Mesenchymal stem cell (in vitro differentiated cells and primary cell): ENCODE measurements around the gene SLC12A2.
A peak's percentile ranks its signal among the peaks of the same experiment; 100 is the strongest.

Experiments used
- DNase-seq: peaks from one replicate; pipeline ENCODE4 v3.0.0-alpha.2; 2013
- H2AFZ ChIP-seq: one replicate; pipeline ENCODE4 v1.6.1; 2013; ENCODE audit warnings: low read depth, mild to moderate bottlenecking, control low read depth, inconsistent platforms, low read length, moderate library complexity
- H2AK5ac ChIP-seq: 2 replicates; pipeline ENCODE4 v1.6.1; 2013; ENCODE audit warnings: low read length, moderate library complexity, mild to moderate bottlenecking, inconsistent platforms; ENCODE audit not compliant: severe bottlenecking
- H2BK120ac ChIP-seq: one replicate; pipeline ENCODE4 v1.6.1; 2013; ENCODE audit warnings: low read depth, mild to moderate bottlenecking, inconsistent platforms, low read length, moderate library complexity
- H2BK12ac ChIP-seq, 2 experiments: one replicate each; pipeline ENCODE4 v1.6.1; 2013; ENCODE audit warnings: inconsistent platforms in 2 of 2, low read length in 2 of 2, mild to moderate bottlenecking in 2 of 2, moderate library complexity in 2 of 2, control low read depth in 1 of 2
- H2BK15ac ChIP-seq: one replicate; pipeline ENCODE4 v1.6.1; 2013; ENCODE audit warnings: mild to moderate bottlenecking, low read depth, inconsistent platforms; ENCODE audit not compliant: poor library complexity, severe bottlenecking
- H2BK5ac ChIP-seq: 2 replicates; pipeline ENCODE4 v1.6.1; 2013; ENCODE audit warnings: low read depth, mild to moderate bottlenecking, low read length, control low read depth, inconsistent platforms; ENCODE audit not compliant: poor library complexity, severe bottlenecking
- H3K14ac ChIP-seq, 2 experiments: one replicate each; pipeline ENCODE4 v1.6.1; 2013; ENCODE audit warnings: inconsistent platforms in 2 of 2, low read length in 2 of 2, control low read depth in 1 of 2, mild to moderate bottlenecking in 1 of 2, moderate library complexity in 1 of 2
- H3K18ac ChIP-seq, 2 experiments: one replicate each; pipeline ENCODE4 v1.6.1; 2013; ENCODE audit warnings: inconsistent platforms in 2 of 2, low read length in 2 of 2, control low read depth in 1 of 2, low read depth in 1 of 2, mild to moderate bottlenecking in 1 of 2
- H3K23ac ChIP-seq, 2 experiments: one replicate each; pipeline ENCODE4 v1.6.1; 2013; ENCODE audit warnings: inconsistent platforms in 2 of 2, low read length in 2 of 2, mild to moderate bottlenecking in 2 of 2, moderate library complexity in 2 of 2, control low read depth in 1 of 2
- H3K27ac ChIP-seq: 2 replicates; pipeline ENCODE4 v1.5.1; 2013; ENCODE audit warnings: mild to moderate bottlenecking, moderate library complexity, low read length, control low read depth, inconsistent platforms; ENCODE audit not compliant: poor library complexity, severe bottlenecking
- H3K27me3 ChIP-seq, 2 experiments: 2 replicates each; pipeline versions ENCODE4 v1.6.1 to v1.7.0; 2013; ENCODE audit warnings: low read length in 2 of 2, mild to moderate bottlenecking in 2 of 2, moderate library complexity in 2 of 2, control low read depth in 1 of 2, inconsistent platforms in 1 of 2; ENCODE audit not compliant: control insufficient read depth in 1 of 2, insufficient read depth in 1 of 2
- H3K36me3 ChIP-seq, 2 experiments: 2 replicates each; pipeline versions ENCODE4 v1.6.1 to v1.7.0; 2013; ENCODE audit warnings: low read length in 2 of 2, control low read depth in 1 of 2, inconsistent platforms in 1 of 2, low read depth in 1 of 2, mild to moderate bottlenecking in 1 of 2; ENCODE audit not compliant: insufficient read depth in 2 of 2, control insufficient read depth in 1 of 2
- H3K4ac ChIP-seq, 2 experiments: one replicate each; pipeline ENCODE4 v1.6.1; 2013; ENCODE audit warnings: inconsistent platforms in 2 of 2, low read length in 2 of 2, mild to moderate bottlenecking in 2 of 2, moderate library complexity in 2 of 2, control low read depth in 1 of 2, low read depth in 1 of 2
- H3K4me1 ChIP-seq: 2 replicates; pipeline ENCODE4 v1.6.1; 2013; ENCODE audit warnings: low read depth, low read length, control low read depth; ENCODE audit not compliant: control insufficient read depth, insufficient read depth
- H3K4me2 ChIP-seq: 2 replicates; pipeline ENCODE4 v1.6.1; 2013; ENCODE audit warnings: low read length, mild to moderate bottlenecking, inconsistent platforms; ENCODE audit not compliant: poor library complexity, severe bottlenecking
- H3K4me3 ChIP-seq, 2 experiments: 2 replicates each; pipeline versions ENCODE4 v1.5.1 to v1.7.0; 2013; ENCODE audit warnings: low read length in 2 of 2, mild to moderate bottlenecking in 2 of 2, control low read depth in 1 of 2, low read depth in 1 of 2; ENCODE audit not compliant: insufficient read depth in 1 of 2
- H3K79me1 ChIP-seq: replicated peaks from 2 replicates; pipeline ENCODE4 v1.6.1; 2013; ENCODE audit warnings: mild to moderate bottlenecking, control low read depth, low read length, inconsistent platforms; ENCODE audit not compliant: poor library complexity, severe bottlenecking
- H3K9ac ChIP-seq: 2 replicates; pipeline ENCODE4 v1.7.0; 2013; ENCODE audit warnings: mild to moderate bottlenecking, low read length, moderate library complexity
- H3K9me3 ChIP-seq: 2 replicates; pipeline ENCODE4 v1.7.0; 2013; ENCODE audit warnings: mild to moderate bottlenecking, low read length; ENCODE audit not compliant: control insufficient read depth
- H4K8ac ChIP-seq: one replicate; pipeline ENCODE4 v1.6.1; 2013; ENCODE audit warnings: inconsistent platforms, mild to moderate bottlenecking, low read length, moderate library complexity
- H4K91ac ChIP-seq: one replicate; pipeline ENCODE4 v1.6.1; 2013; ENCODE audit warnings: mild to moderate bottlenecking, low read length, inconsistent platforms
- WGBS: methylation state at CpG from one replicate; pipeline ENCODE4 v1.1.7; 2013; ENCODE audit warnings: mixed read lengths; 5-methylcytosine and 5-hydroxymethylcytosine counted together

The SLC12A2 gene

DNA sequence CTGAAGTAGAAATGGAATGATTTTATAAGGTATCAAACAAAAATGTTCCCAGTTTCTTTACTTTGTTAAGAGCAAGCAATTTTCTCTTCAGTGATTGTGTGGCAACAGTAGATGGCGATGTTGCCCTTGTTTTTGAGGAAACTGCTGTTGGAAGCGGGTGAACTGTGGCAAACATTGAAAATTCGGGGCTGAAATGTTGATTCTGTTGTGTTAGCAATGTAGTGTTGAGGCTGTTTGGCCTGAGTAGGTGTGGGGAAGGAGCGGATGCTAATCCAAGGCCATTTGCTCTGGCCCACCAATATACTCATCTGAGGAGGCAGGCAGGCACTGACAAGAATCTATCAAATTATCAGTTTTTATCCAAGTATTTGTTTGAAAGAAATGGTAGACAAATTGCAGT lies 129.8 kb downstream of the SLC12A2 start:
- peak; percentile 64 for DNase-seq
- WGBS: 0% methylated on average over 4 of the region's 4 CpGs
- Histone ChIP-seq H3K27me3 (no peaks in the 10 kb centered on the region), H3K4me1 (peaks cover 14% of the 10 kb centered on the region), H2AFZ (no peak overlapping the region), H3K4me2 (no peak overlapping the region), H3K36me3 (no peaks in the 10 kb centered on the region), H3K27ac (no peak overlapping the region), H2BK12ac (no peak overlapping the region), H3K14ac (no peak overlapping the region), H3K4me3 (no peak overlapping the region), H4K8ac (no peak overlapping the region), H3K23ac (no peak overlapping the region), H2BK5ac (no peak overlapping the region), H3K9me3 (no peaks in the 10 kb centered on the region), H2BK15ac (no peak overlapping the region), H2AK5ac (no peak overlapping the region), H2BK120ac (no peak overlapping the region), H3K18ac (no peak overlapping the region), H4K91ac (no peak overlapping the region), H3K4ac (no peak overlapping the region), H3K9ac (peak overlapping the region; percentile 67), H3K79me1 (no peaks in the 10 kb centered on the region)

DNA sequence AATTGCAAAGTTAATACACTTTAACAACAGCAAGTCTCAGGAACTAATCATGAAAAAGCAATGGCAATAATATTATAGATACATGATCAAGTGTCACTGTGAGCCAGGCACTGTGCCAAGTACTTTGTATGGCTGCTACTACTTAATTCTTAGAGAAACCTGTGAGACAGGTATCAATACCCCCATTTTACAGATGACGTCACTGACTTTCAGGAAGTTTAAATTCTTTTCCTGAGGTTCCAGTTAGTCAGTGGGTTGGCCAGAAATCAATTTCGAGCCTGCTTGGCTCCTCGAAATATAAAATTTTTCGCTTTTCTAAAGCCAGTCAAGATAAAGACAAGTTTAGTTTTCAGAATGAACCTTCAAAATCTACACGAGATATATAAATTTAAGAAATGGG lies 130.3 kb downstream of the SLC12A2 start:
- no peak overlapping the region for H2BK15ac ChIP-seq
- H2AK5ac ChIP-seq: no peak overlapping the region
- peaks cover 14% of the 10 kb centered on the region for H3K4me1 ChIP-seq
- H3K4ac ChIP-seq: no peak overlapping the region
- H3K9ac ChIP-seq: peak overlapping the region; percentile 67
- H3K36me3 ChIP-seq: no peaks in the 10 kb centered on the region
- H2AFZ ChIP-seq: no peak overlapping the region
- no peak overlapping the region for H3K27ac ChIP-seq
- H2BK120ac ChIP-seq: no peak overlapping the region
- no peak overlapping the region for H3K4me3 ChIP-seq
- 90% methylated on average over 2 of the region's 5 CpGs for WGBS
- H3K27me3 ChIP-seq: no peaks in the 10 kb centered on the region
- no peak overlapping the region for H3K23ac ChIP-seq
- H3K14ac ChIP-seq: no peak overlapping the region
- H4K8ac ChIP-seq: no peak overlapping the region
- no peaks in the 10 kb centered on the region for H3K79me1 ChIP-seq
- H3K4me2 ChIP-seq: no peak overlapping the region
- no peak overlapping the region for H2BK12ac ChIP-seq
- no peak overlapping the region for H4K91ac ChIP-seq
- H2BK5ac ChIP-seq: no peak overlapping the region
- no peak overlapping the region for H3K18ac ChIP-seq
- DNase-seq: no peak
- no peaks in the 10 kb centered on the region for H3K9me3 ChIP-seq

GRCh38 chr5:128216285-128216684 lies 132.7 kb downstream of the SLC12A2 start:
- DNase-seq: no peak
- no peaks in the 10 kb centered on the region for H3K27me3 ChIP-seq
- H3K14ac ChIP-seq: no peak overlapping the region
- H4K8ac ChIP-seq: no peak overlapping the region
- no peaks in the 10 kb centered on the region for H3K9me3 ChIP-seq
- no peak overlapping the region for H2BK15ac ChIP-seq
- H3K23ac ChIP-seq: no peak overlapping the region
- H3K9ac ChIP-seq: no peak overlapping the region
- H2BK120ac ChIP-seq: no peak overlapping the region
- no peak overlapping the region for H3K27ac ChIP-seq
- H3K79me1 ChIP-seq: no peaks in the 10 kb centered on the region
- H2BK12ac ChIP-seq: no peak overlapping the region
- H2BK5ac ChIP-seq: no peak overlapping the region
- no peak overlapping the region for H3K18ac ChIP-seq
- 94% methylated on average over 7 of the region's 7 CpGs for WGBS
- peaks cover 14% of the 10 kb centered on the region for H3K4me1 ChIP-seq
- no peak overlapping the region for H3K4me3 ChIP-seq
- no peak overlapping the region for H4K91ac ChIP-seq
- H2AK5ac ChIP-seq: no peak overlapping the region
- no peak overlapping the region for H2AFZ ChIP-seq
- no peak overlapping the region for H3K4ac ChIP-seq
- no peaks in the 10 kb centered on the region for H3K36me3 ChIP-seq
- H3K4me2 ChIP-seq: no peak overlapping the region

DNA sequence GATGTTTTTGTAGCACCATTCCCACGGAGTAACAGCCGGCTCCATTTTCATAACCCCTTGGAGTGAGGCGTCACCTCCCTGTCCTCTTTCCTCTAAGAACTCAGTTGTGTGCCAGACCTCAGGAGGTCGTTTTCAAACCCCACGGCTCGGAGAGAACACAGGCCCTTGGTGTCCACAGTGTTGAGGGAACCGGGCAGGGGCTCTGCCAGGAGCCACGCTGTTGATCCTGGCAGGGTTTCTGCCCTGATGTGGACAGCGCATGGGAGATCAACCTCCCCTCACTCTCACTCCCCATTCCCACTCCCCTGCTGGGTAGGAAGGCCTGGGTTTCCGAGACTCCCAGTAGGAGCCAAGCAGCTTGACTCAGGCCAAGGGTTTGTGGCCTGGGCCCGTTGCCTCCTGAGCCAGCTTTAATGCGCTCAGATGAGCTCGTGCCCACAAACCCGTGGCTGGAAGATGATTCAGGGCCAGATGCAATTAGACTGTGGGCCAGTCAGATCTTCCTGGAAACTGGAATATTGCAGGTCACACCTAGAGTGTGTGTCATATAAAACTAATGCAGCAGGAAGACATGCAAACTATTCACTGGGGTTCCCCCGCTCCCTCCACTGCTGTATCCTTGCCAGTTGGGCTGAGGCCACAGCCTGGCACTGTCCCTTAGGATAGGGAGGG lies 133.4 kb downstream of the SLC12A2 start:
- DNase-seq: no peak
- H3K23ac ChIP-seq: no peak overlapping the region
- WGBS: 82% methylated on average over 15 of the region's 15 CpGs
- no peak overlapping the region for H3K4ac ChIP-seq
- no peak overlapping the region for H2AFZ ChIP-seq
- no peak overlapping the region for H2BK15ac ChIP-seq
- H3K79me1 ChIP-seq: no peaks in the 10 kb centered on the region
- no peak overlapping the region for H2BK12ac ChIP-seq
- no peak overlapping the region for H4K8ac ChIP-seq
- H2BK5ac ChIP-seq: no peak overlapping the region
- H3K4me1 ChIP-seq: peaks cover 14% of the 10 kb centered on the region
- no peak overlapping the region for H3K4me2 ChIP-seq
- no peak overlapping the region for H3K4me3 ChIP-seq
- peak overlapping the region; percentile 17 for H3K27ac ChIP-seq
- no peak overlapping the region for H3K18ac ChIP-seq
- H3K36me3 ChIP-seq: no peaks in the 10 kb centered on the region
- H4K91ac ChIP-seq: no peak overlapping the region
- H2AK5ac ChIP-seq: no peak overlapping the region
- no peak overlapping the region for H2BK120ac ChIP-seq
- no peaks in the 10 kb centered on the region for H3K9me3 ChIP-seq
- H3K9ac ChIP-seq: peak overlapping the region; percentile 39
- H3K27me3 ChIP-seq: no peaks in the 10 kb centered on the region
- no peak overlapping the region for H3K14ac ChIP-seq
